ENCODE measurements around the gene COL5A1.
"Not testable (repeated sequence)": the region's sequence is repeated elsewhere in the genome, so short reads cannot be mapped to it uniquely, and the experiment has no call there.

COL5A1 gene

GRCh38 chr9:134658378-134658955 lies 16.9 kb downstream of the COL5A1 start:
- no peak for DNase-seq

DNA sequence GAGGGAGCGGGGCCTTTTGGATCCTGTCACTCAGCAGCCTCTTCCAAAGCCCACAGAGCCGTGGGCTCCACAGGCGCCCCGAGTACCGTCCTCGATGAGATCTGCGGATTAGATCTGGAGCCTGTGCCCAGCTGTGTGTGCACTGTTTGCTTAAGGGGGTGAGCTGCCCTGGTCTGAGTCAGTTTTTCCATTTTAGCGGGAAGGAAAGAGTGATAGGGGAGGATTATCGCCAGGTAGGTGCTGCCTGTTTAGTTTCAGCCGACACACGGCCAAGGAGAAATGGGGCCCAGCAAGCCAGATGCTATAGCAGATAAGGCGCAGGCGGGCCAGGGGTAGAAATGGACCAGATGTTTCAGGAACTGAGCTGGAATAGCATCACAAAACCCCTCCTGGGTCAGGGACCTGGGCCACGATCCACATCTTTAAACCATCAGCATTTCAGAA lies 18.1 kb downstream of the COL5A1 start:
- DNase-seq = no peak

DNA sequence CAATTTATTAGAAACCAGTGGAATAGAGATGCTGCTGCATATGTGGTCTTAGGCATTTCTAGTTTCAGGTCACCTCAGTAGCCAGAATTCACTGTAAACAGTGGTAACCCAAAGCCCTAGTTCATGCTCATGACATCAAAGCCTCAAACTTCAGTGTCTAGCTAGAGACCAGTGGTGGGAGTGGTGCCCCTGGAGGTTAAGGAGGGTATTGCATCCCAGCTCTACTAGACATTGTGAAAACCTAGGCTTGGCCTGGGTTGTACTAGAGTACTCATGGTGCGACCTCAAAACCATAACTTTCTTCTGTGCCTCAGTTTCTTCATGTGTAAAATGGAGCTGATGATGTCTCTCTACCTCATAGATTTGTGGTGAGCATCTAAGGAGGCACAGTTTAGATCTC lies 18.8 kb downstream of the COL5A1 start:
- DNase-seq = no peak

- DNase-seq = no peak
These were observed 19.7 kb downstream of the COL5A1 start for GRCh38 chr9:134661299-134661698.

- no peak for DNase-seq
These were observed 20.2 kb downstream of the COL5A1 start for GRCh38 chr9:134661791-134662142.

- no peak for DNase-seq
These were observed 20.7 kb downstream of the COL5A1 start for GRCh38 chr9:134662143-134662876.

GRCh38 chr9:134663084-134663483 lies 21.5 kb downstream of the COL5A1 start:
- DNase-seq = no peak

DNA sequence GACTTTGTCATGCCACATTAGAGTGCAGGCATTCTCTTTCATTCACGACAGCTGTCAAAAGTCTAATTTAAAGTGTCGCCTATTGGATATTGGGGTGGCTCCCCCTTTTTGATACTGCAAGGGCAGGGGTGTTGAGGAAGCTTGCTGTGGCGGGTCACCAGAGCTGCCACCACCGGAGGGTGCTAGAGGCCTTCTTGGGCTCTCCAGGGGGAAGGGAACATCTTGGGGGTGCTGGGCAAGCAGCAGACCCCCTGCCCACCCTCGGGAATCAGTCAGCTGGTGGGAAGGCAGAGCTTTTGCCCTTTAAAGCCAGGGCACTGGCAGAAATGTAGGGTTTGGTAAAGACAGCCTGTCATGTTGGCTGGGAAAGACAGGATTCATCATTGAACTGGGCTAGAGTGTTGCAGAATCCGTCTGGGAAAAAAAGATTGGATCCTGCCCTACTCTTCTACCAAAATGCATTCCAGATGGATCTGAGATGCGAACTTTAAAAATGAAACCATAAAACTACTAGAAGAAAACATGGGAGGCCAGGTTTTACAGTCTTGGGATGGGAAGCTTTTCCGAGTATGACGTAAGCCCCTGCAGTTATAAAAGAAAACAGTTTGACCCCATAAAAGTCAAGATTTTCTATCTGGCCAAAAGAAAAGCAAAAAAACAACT lies 22.3 kb downstream of the COL5A1 start:
- DNase-seq = no peak

DNA sequence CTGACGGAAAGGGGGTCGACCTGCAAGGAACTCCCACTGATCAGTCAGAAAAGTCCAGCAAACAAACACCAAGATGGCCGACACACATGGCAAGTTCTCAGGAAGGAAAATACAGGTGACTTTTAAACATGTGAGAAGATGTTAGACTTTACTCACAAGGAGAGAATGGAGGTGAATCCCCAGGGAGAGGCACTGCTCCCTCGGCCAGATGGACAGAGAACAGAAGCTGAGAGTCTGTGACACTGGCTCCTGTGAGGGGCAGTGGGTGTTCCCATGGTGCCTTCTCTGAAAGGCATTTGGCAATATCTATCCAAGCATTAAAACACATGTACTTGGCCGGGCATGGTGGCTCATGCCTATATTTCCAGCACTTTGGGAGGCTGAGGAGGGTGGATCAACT lies 22.8 kb downstream of the COL5A1 start:
- DNase-seq = no peak

GRCh38 chr9:134666208-134666607 lies 24.6 kb downstream of the COL5A1 start:
- no peak for DNase-seq

DNA sequence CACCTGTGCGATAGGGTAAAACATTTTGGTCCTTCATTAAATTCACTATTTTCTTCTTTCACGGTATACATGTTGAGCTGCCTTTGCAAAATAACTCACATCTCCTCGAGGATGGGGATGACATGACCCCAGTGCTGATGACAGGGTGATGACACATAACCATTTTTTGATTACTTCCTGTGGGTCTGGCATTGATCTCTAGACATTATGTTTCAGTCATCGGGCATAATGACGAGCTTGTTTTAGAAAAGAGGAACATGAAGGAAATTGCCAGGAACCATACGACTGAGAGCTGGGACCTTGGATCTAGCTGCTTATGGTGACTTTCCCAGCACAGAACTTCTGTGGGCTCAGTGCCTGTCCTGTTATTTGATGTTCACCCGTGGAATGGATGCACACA lies 25.2 kb downstream of the COL5A1 start:
- DNase-seq = no peak

GRCh38 chr9:134668977-134669376 lies 27.4 kb downstream of the COL5A1 start:
- DNase-seq = not testable (repeated sequence)

- DNase-seq = no peak
These were observed 27.9 kb downstream of the COL5A1 start for GRCh38 chr9:134669399-134669955.

DNA sequence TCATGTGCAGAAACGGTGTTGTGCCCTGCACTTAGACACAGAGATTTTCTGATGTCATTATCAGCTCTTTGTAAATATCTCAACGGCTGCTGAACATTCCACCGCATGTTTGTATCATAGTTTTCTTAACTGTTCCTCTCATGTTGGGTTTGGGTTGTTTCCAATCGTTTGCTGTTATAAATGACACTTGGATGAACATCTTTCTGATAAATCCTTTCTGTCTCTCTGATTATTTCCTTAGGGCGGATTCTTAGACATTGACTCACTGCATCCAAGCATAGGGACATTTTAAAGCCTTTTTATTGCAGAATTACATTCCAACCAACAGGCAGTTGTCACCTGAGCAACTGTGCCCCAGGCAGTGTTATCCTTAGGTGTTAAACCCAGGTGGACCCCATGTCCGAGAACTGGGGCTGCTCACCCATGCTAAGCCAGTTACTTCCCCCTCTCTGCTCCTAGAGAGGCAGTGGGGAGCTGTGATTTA lies 28.5 kb downstream of the COL5A1 start:
- no peak for DNase-seq

- DNase-seq = no peak
These were observed 29.3 kb downstream of the COL5A1 start for GRCh38 chr9:134670851-134671281.

DNA sequence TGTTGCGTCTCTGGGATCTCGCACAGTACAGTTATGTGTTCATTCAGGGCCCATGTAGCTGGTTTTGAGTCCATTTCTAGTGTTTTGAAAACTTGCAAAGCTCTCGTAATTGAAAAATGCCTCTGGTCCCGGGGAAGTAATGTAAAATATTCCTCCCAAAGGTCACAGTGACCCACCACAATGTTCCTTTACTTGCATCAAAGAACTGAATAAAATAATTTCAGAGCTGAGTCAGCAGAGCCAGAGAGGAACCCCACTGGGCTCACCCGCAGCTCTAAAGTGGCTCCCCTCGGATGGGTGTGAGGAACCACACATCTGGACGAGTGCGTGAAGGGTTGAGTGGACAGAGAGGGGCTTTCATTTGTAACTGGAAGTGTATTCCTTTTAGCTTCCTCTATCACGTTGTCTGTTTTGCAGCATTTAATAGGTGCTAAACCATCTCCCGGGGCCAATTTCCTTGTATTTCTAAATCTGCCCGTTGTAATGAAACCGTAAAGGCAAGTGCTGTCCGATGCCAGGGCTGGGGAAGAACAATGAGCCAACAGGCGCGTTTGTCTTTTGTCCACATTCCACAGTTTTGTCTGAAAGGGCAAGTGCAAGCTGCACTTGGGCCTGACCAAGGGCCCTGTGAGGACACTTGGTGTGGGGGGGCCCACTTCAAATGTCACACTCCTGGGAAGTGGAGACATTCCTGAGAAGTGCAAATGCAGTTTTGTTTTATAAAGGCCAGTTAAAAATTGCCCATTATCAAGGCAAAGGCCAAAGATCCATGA lies 29.9 kb downstream of the COL5A1 start:
- DNase-seq = no peak

GRCh38 chr9:134676361-134676760 lies 34.8 kb downstream of the COL5A1 start:
- DNase-seq = no peak

DNA sequence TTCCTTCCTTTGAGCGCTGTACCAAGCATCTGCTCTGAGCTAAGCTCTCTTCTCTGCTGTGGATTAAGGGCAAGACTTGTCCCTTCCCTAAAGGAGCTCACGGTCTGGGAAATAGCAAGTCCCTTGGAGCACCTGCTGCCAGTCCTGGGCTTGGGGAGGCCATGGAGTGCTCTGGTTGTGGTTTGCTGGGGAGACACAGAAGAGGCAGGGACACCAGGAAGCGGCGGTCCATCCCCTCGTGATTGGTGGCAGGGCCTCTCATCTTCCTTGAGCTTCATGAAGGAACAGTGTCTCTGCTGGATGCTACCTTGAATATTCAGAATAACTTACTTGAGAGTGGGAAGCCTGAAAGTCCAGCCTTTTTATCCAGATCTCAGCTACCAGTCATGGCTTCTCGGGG lies 35.3 kb downstream of the COL5A1 start:
- DNase-seq = no peak

DNA sequence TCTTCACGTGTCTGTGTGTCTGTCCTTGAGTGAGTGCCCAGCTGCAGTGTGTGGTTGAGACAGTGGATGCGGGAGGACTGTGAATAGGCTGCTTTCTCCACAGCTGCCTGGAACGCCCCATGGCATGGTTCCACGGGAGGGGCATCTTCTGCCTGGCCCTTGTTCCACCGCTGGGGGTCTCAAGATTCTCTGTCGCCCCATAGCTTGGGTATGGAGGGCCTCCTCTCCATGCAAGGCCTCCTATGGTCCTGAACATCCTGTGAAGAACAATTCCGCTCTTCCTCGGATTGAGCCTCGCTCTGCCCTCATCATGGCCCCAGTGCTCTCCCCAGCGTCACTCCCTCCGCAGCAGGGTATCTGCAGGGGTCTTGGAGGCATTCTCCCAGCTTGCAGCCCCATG lies 36.1 kb downstream of the COL5A1 start:
- no peak for DNase-seq

DNA sequence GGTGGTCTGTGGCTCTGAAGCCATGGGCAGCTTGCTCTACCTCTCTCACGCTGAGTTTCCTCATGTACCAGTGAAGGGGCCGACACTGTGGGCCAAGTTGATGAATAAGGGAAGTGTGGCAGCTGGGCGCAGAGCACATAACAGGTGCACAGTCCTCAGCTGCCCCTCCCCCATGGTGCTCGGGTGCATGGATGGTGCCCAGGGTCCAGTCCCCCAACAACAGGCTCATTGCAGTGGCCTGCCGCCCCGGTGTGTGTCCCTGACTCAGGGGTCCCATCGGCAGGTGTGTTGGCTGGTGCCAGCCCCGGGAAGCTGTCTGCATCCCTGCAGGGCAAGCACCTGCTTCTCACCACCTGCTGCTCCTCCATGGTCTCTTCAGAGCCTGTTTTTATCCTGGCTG lies 36.6 kb downstream of the COL5A1 start:
- DNase-seq = no peak

DNA sequence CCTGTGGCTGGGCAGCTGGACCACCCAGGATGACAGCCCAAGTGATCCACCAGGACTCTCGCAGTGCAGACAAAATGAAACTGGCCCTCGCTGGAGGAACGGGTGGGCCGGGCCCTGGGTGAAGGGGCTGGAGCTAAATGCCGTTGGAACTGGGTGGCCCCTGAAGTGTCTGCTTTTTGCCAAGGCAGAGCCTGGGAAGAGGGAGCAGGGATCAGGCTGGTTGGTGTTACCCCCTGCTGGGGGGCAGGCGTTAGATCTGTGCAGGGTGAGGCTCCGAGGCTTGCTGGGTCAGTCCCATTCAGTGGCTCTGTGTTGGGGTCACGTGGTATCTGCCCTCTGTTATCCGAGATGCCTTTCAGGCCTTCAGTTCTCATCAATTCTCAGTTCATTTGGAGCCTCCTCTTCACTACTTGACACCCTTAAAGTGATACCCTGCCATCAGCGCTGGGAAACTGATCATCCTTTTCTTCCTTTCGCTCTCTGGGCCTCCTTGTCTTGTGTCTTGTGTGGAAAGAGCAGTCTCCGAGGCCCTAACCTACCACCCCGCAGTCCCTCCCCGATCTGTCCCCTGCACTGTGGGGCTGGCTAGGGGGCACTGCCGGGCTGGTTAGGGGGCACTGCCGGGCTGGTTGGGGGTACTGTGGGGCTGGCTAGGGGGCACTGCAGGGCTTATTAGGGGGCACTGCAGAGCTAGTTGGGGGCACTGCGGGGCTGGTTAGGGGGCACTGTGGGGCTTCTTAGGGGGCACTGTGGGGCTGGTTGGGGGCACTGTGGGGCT lies 37.3 kb downstream of the COL5A1 start:
- DNase-seq = no peak

Data from NCI-H2081 treated with DMSO at 0.1 percent for 48 hours (cell line).